CD14-positive monocyte (primary cell): ENCODE results near the gene UVSSA. TPM values are rescaled to one million over a fixed set of nuclear protein-coding genes. Genes with fewer than 3 reads are reported as not detected.

Experiments
- DNase-seq, 3 donors: peaks; one replicate each; pipeline ENCODE4 v3.0.0-alpha.2; 2011 to 2022
- H2AFZ ChIP-seq: 2 replicates; pipeline ENCODE4 v1.6.0; 2012; ENCODE audit warnings: mild to moderate bottlenecking, low read depth, low read length, inconsistent platforms; ENCODE audit not compliant: insufficient read depth, poor library complexity, severe bottlenecking
- H3K27ac ChIP-seq, 2 donors: 1 replicate in 1 of 2; 2 replicates in 1 of 2; pipeline ENCODE4 v1.5.1; 2012 to 2013; ENCODE audit warnings: low read length in 2 of 2, control low read depth in 1 of 2, inconsistent platforms in 1 of 2, low read depth in 1 of 2, mild to moderate bottlenecking in 1 of 2
- H3K27me3 ChIP-seq, 2 donors: one replicate each; pipeline versions ENCODE4 v1.6.0 to v1.6.1; 2011 to 2013; ENCODE audit warnings: low read length in 2 of 2; ENCODE audit not compliant: control insufficient read depth in 2 of 2, insufficient read depth in 2 of 2
- H3K36me3 ChIP-seq, 2 donors: replicated peaks in 1 of 2; 1 replicate in 1 of 2; 2 replicates in 1 of 2; pipeline versions ENCODE4 v1.5.1 to v1.6.1; 2012 to 2013; ENCODE audit warnings: low read length in 2 of 2, control low read depth in 1 of 2, inconsistent platforms in 1 of 2, mild to moderate bottlenecking in 1 of 2; ENCODE audit not compliant: insufficient read depth in 2 of 2, control insufficient read depth in 1 of 2
- H3K4me1 ChIP-seq, 2 donors: 1 replicate in 1 of 2; 2 replicates in 1 of 2; pipeline versions ENCODE4 v1.5.1 to v1.6.1; 2012 to 2013; ENCODE audit warnings: low read length in 2 of 2, control low read depth in 1 of 2, inconsistent platforms in 1 of 2, mild to moderate bottlenecking in 1 of 2, moderate library complexity in 1 of 2; ENCODE audit not compliant: insufficient read depth in 2 of 2, control insufficient read depth in 1 of 2
- H3K4me2 ChIP-seq: replicated peaks from 2 replicates; pipeline ENCODE3; 2012; ENCODE audit warnings: low read length, moderate library complexity, mild to moderate bottlenecking; ENCODE audit not compliant: poor library complexity, severe bottlenecking; ENCODE audit errors: extremely low read depth
- H3K4me3 ChIP-seq, 3 experiments: fragments of 200-600 bp in 1 of 3; sonication (generic) in 1 of 3; replicated peaks in 1 of 3; 1 replicate in 2 of 3; 2 replicates in 1 of 3; pipeline ENCODE4 v1.5.1; 2011 to 2013; ENCODE audit warnings: low read length in 3 of 3, mild to moderate bottlenecking in 3 of 3, control low read depth in 2 of 3, low read depth in 2 of 3, inconsistent platforms in 1 of 3, moderate library complexity in 1 of 3
- H3K79me2 ChIP-seq: 2 replicates; pipeline ENCODE4 v1.6.0; 2012; ENCODE audit warnings: mild to moderate bottlenecking, control low read depth, inconsistent platforms, low read length, moderate library complexity; ENCODE audit not compliant: insufficient read depth
- H3K9ac ChIP-seq: 2 replicates; pipeline ENCODE4 v1.6.0; 2017; ENCODE audit warnings: low read length, mild to moderate bottlenecking; ENCODE audit not compliant: insufficient read depth, poor library complexity, severe bottlenecking
- H3K9me3 ChIP-seq, 2 donors: replicated peaks in 1 of 2; 1 replicate in 1 of 2; 2 replicates in 1 of 2; pipeline versions ENCODE4 v1.5.1 to v1.6.1; 2012 to 2013; ENCODE audit warnings: low read length in 2 of 2, control low read depth in 1 of 2; ENCODE audit not compliant: control insufficient read depth in 1 of 2, insufficient read depth in 1 of 2
- H4K20me1 ChIP-seq: 2 replicates; pipeline ENCODE4 v1.6.0; 2012; ENCODE audit warnings: mild to moderate bottlenecking, low read length, control low read depth, moderate library complexity; ENCODE audit not compliant: insufficient read depth
- H3K27ac Mint-ChIP-seq, 7 donors: one replicate each; pipeline ENCODE4 v1.8.0; 2020; ENCODE audit warnings: mild to moderate bottlenecking in 7 of 7, mixed read lengths in 7 of 7, moderate library complexity in 6 of 7, inconsistent platforms in 2 of 7
- H3K27me3 Mint-ChIP-seq, 3 donors: one replicate each; pipeline ENCODE4 v1.8.0; 2021 to 2022; ENCODE audit warnings: low read depth in 3 of 3, mild to moderate bottlenecking in 3 of 3, mixed read lengths in 3 of 3, moderate library complexity in 3 of 3, inconsistent platforms in 1 of 3
- H3K36me3 Mint-ChIP-seq, 2 donors: one replicate each; pipeline ENCODE4 v1.8.0; 2020; ENCODE audit warnings: mixed read lengths in 2 of 2, inconsistent platforms in 1 of 2, mild to moderate bottlenecking in 1 of 2
- H3K4me1 Mint-ChIP-seq: one replicate; pipeline ENCODE4 v1.8.0; 2020; ENCODE audit warnings: mild to moderate bottlenecking, mixed read lengths
- H3K4me3 Mint-ChIP-seq, 2 donors: one replicate each; pipeline ENCODE4 v1.8.0; 2020; ENCODE audit warnings: mild to moderate bottlenecking in 2 of 2, mixed read lengths in 2 of 2, moderate library complexity in 1 of 2
- H3K9me3 Mint-ChIP-seq, 7 donors: one replicate each; pipeline ENCODE4 v1.8.0; 2020 to 2022; ENCODE audit warnings: mixed read lengths in 7 of 7, mild to moderate bottlenecking in 6 of 7, moderate library complexity in 6 of 7, inconsistent platforms in 2 of 7
- CTCF ChIP-seq: fragments of 200-600 bp; IDR thresholded peaks from one replicate; pipeline ENCODE4 v1.8.0; 2022; ENCODE audit warnings: antibody characterized with exemption, mild to moderate bottlenecking
- WGBS: methylation state at CpG from one replicate; pipeline ENCODE4 v1.1.5; 2013; ENCODE audit warnings: missing lambda C conversion rate; ENCODE audit not compliant: insufficient coverage; 5-methylcytosine and 5-hydroxymethylcytosine counted together
- intact Hi-C, 2 donors: fragments of 100-400 bp; cut with micrococcal nuclease; formaldehyde crosslinking; loops; one replicate each; pipeline versions ENCODE4 v1.15.0 to v1.15.1; 2023
- polyA plus RNA-seq, 3 donors: library from polyadenylated mRNA; depleted of rRNA in 1 of 3; unstranded in 2 of 3; stranded (reverse) in 1 of 3; fragments of 300-500 nt in 2 of 3; fragments of >200 nt in 1 of 3; fragmentation: Illumina TruSeq in 2 of 3; gene quantifications; 1 replicate in 2 of 3; 2 replicates in 1 of 3; pipeline ENCODE4 v1.2.3, GENCODE V29; 2012 to 2021

UVSSA gene
- polyA plus RNA-seq, 3 donors: 2.6 to 54.0 (median 4.8) TPM

GRCh38 chr4:1340861-1341260 lies 6.1 kb upstream of the UVSSA start:
- Mint-ChIP-seq H3K27me3 (peaks cover 0 to 2% (median 2%) of the 10 kb centered on the region in 3 donors), H3K4me3 (no peak overlapping the region), H3K36me3 (peaks cover 46 to 70% of the 10 kb centered on the region in 2 donors), H3K9me3 (peaks cover 23 to 45% (median 38%) of the 10 kb centered on the region in 7 donors), H3K4me1 (peaks cover 13% of the 10 kb centered on the region), H3K27ac (no peak overlapping the region)
- Histone ChIP-seq H3K4me2 (no peak overlapping the region), H3K36me3 (peaks cover 45 to 54% of the 10 kb centered on the region in 2 donors), H3K27me3 (no peaks in the 10 kb centered on the region), H4K20me1 (no peaks in the 10 kb centered on the region), H3K4me1 (peaks cover 5% of the 10 kb centered on the region in 2 donors), H3K9ac (no peak overlapping the region), H3K79me2 (no peaks in the 10 kb centered on the region), H3K4me3 (no peak overlapping the region), H2AFZ (no peak overlapping the region), H3K27ac (no peak overlapping the region), H3K9me3 (peaks cover 31 to 47% of the 10 kb centered on the region in 2 donors)
- TF ChIP-seq CTCF: no peak
- no peak for DNase-seq
- WGBS: 97% methylated on average over 18 of the region's 20 CpGs
- intact Hi-C loops: loop anchor here in 1 of 2 donors (10.0 kb wide), 1 partner anchor 664 kb away; the partner anchor contains the start of gene NELFA

- Histone ChIP-seq H3K27me3 (no peaks in the 10 kb centered on the region), H3K27ac (no peak overlapping the region), H3K79me2 (peaks cover 3% of the 10 kb centered on the region), H2AFZ (no peak overlapping the region), H3K9me3 (peaks cover 20 to 36% of the 10 kb centered on the region in 2 donors), H3K36me3 (peaks cover 40 to 46% of the 10 kb centered on the region in 2 donors), H4K20me1 (no peaks in the 10 kb centered on the region), H3K4me3 (no peak overlapping the region), H3K4me2 (no peak overlapping the region), H3K9ac (no peak overlapping the region), H3K4me1 (peaks cover 6 to 12% of the 10 kb centered on the region in 2 donors)
- intact Hi-C loops: loop anchor here in 1 of 2 donors (10.0 kb wide), 1 partner anchor 663 kb away; the partner anchor contains the start of gene NELFA
- no CpG with 5 or more reads among the region's 1 CpG for WGBS
- H3K27ac Mint-ChIP-seq: peak overlapping the region in 1 of 7 donors; percentile 54
- H3K4me3 Mint-ChIP-seq: no peak overlapping the region
- TF ChIP-seq CTCF: no peak
- H3K27me3 Mint-ChIP-seq: peaks cover 0 to 2% (median 0%) of the 10 kb centered on the region in 3 donors
- peaks cover 12 to 34% (median 26%) of the 10 kb centered on the region in 7 donors for H3K9me3 Mint-ChIP-seq
- no peak for DNase-seq
- H3K4me1 Mint-ChIP-seq: peaks cover 14% of the 10 kb centered on the region
- peaks cover 38 to 59% of the 10 kb centered on the region in 2 donors for H3K36me3 Mint-ChIP-seq
Observed at GRCh38 chr4:1342003-1342402, 5.0 kb upstream of the UVSSA start.
